ENCODE data around the gene DYRK3. TPM values are rescaled to one million over a fixed set of nuclear protein-coding genes. Genes with fewer than 3 reads are reported as not detected.
A peak's percentile ranks its signal among the peaks of the same experiment; 100 is the strongest.

DYRK3 gene
- total and polyA plus RNA-seq, 9 of the 15 experiments (the other 6 are each of a cell fraction or from before 2014, with no cell fraction given): 4.5 to 33.7 (median 25.7) TPM

- 62% methylated on average over 1 of the region's 1 CpG for WGBS (ENCODE audit: insufficient coverage, low coverage, missing lambda C conversion rate)
- Histone ChIP-seq H3K9me3 (replicated peaks; ENCODE audit: control insufficient read depth, insufficient read depth, low read depth, low read length) (no peaks in the 10 kb centered on the region), H3K4me2 (ENCODE audit: insufficient read depth, low read length) (0 out of 2 replicates have a peak overlapping the region, but pooled peaks have one; percentile 30), H3K79me2 (ENCODE audit: control insufficient read depth, insufficient read depth, low read length) (no peaks in the 10 kb centered on the region), H3K36me3 (ENCODE audit: control insufficient read depth, insufficient read depth, low read length) (no peaks in the 10 kb centered on the region), H3K27ac (ENCODE audit: extremely low read depth, low read depth, low read length) (no peak overlapping the region; the same call in 2 of the 3 replicates), H3K4me1 (replicated peaks in 1 of 2; ENCODE audit: control insufficient read depth in 2 of 2, insufficient read depth in 2 of 2, low read length in 2 of 2) (peaks cover 42 to 72% of the 10 kb centered on the region in 2 experiments), H3K9me1 (ENCODE audit: control insufficient read depth, insufficient read depth, low read length) (no peaks in the 10 kb centered on the region), H2AFZ (ENCODE audit: low read depth, low read length) (no peak overlapping the region), H3K9ac (ENCODE audit: insufficient read depth in 1 of 2, low read depth in 2 of 2, low read length in 2 of 2) (peak overlapping the region in 1 of 2 experiments; percentile 53; a peak in 1 of 4 replicates), H3K27me3 (ENCODE audit: control insufficient read depth in 2 of 2, insufficient read depth in 2 of 2, low read length in 2 of 2) (no peaks in the 10 kb centered on the region), H3K4me3 (no peak overlapping the region), H4K20me1 (replicated peaks; ENCODE audit: control insufficient read depth, insufficient read depth, low read length) (no peaks in the 10 kb centered on the region)
- ATAC-seq (no peak), FAIRE-seq (no peak), DNase-seq (ENCODE audit: extremely low read depth in 1 of 4, low spot score in 3 of 4) (peak in 2 of 4 experiments; percentile 62 to 69)
- no peak for TF ChIP-seq SRF (CRISPR knock-in tag; IDR thresholded peaks at IDR 0.05)
- TF ChIP-seq FOSL1 (tag; conservative IDR thresholded peaks at IDR 0.05): peak; percentile 58
- TF ChIP-seq ZNF408 (CRISPR knock-in tag; IDR thresholded peaks at IDR 0.05; ENCODE audit: low read depth): no peak
- peak; percentile 16; the same call in 1 of the 2 replicates for TF ChIP-seq ATF3 (IDR thresholded peaks at IDR 0.05)
- TF ChIP-seq ATF3 (CRISPR knock-in tag; conservative IDR thresholded peaks at IDR 0.05): no peak
- TF ChIP-seq FOXK2 (conservative IDR thresholded peaks at IDR 0.05 in 1 of 2, IDR thresholded peaks at IDR 0.05 in 1 of 2; ENCODE audit: low read depth in 2 of 2): peak; percentile 25 to 26; a peak in 1 of 4 replicates
- no peak for TF ChIP-seq CEBPG (CRISPR knock-in tag; IDR thresholded peaks at IDR 0.05)
- TF ChIP-seq CEBPG (tag; conservative IDR thresholded peaks at IDR 0.05 in 1 of 2, IDR thresholded peaks at IDR 0.05 in 1 of 2): 0 out of 4 replicates have a peak, but pooled peaks of 1 of the 2 experiments have one; percentile 10
- TF ChIP-seq ZNF592 (IDR thresholded peaks at IDR 0.05): 0 out of 2 replicates have a peak, but pooled peaks have one; percentile 11
- TF ChIP-seq NFIC (IDR thresholded peaks at IDR 0.05): peak; percentile 83
- 0 out of 2 replicates have a peak, but pooled peaks have one; percentile 27 for TF ChIP-seq GATAD2A (IDR thresholded peaks at IDR 0.05)
- no peak for TF ChIP-seq NFE2L1 (tag; IDR thresholded peaks at IDR 0.05; ENCODE audit: borderline replicate concordance, low read depth)
- intact Hi-C loops (cut with micrococcal nuclease): loop anchor here (5.0 kb wide), 1 partner anchor 33 kb away; no protein-coding TSS in a partner anchor
- CTCF ChIA-PET (ENCODE audit: low intra/inter-chr PET ratio): no interaction called here
- in situ Hi-C loops (cut with MboI): no loop called here
- no TSS peak for BruUV-seq (replicated peaks)
- POLR2A ChIA-PET: interaction anchor here (1.6 to 3.7 kb wide), 3 partner anchors 10 to 15 kb away, joined by 5 to 40 read pairs (median 19); partner anchors contain the start of gene MAPKAPK2
Observed at GRCh38 chr1:206674745-206675175, 39.4 kb downstream of the DYRK3 start.
